Cortex of kidney (tissue), 1 donor: ENCODE data around the gene INAFM2.

Experiments used
- DNase-seq: peaks from one replicate; lab custom pipeline; 2025; lab: John Stamatoyannopoulos, UW

The INAFM2 gene

GRCh38 chr15:40287968-40288367, 35.5 kb upstream of the INAFM2 start:
- DNase-seq = no peak

GRCh38 chr15:40289140-40289775, 34.2 kb upstream of the INAFM2 start:
- no peak for DNase-seq

GRCh38 chr15:40290545-40290917, 33.0 kb upstream of the INAFM2 start:
- DNase-seq = no peak

- no peak for DNase-seq
Measured at GRCh38 chr15:40290918-40291574, 32.4 kb upstream of the INAFM2 start.

GRCh38 chr15:40292246-40292645, 31.2 kb upstream of the INAFM2 start:
- DNase-seq = no peak

GRCh38 chr15:40293006-40293405, 30.5 kb upstream of the INAFM2 start:
- no peak for DNase-seq

- no peak for DNase-seq
Measured at GRCh38 chr15:40293905-40294895, 29.3 kb upstream of the INAFM2 start.

GRCh38 chr15:40295297-40295696, 28.2 kb upstream of the INAFM2 start:
- DNase-seq = no peak

GRCh38 chr15:40295877-40296560, 27.5 kb upstream of the INAFM2 start:
- no peak for DNase-seq

- no peak for DNase-seq
Measured at GRCh38 chr15:40296561-40297230, 26.8 kb upstream of the INAFM2 start.

GRCh38 chr15:40297356-40297755, 26.1 kb upstream of the INAFM2 start:
- no peak for DNase-seq

GRCh38 chr15:40298216-40298935, 25.1 kb upstream of the INAFM2 start:
- no peak for DNase-seq

- DNase-seq = no peak
Measured at GRCh38 chr15:40300367-40300766, 23.1 kb upstream of the INAFM2 start.

GRCh38 chr15:40300771-40301170, 22.7 kb upstream of the INAFM2 start:
- DNase-seq = no peak

- DNase-seq = no peak
Measured at GRCh38 chr15:40301467-40302179, 21.9 kb upstream of the INAFM2 start.

- no peak for DNase-seq
Measured at GRCh38 chr15:40302288-40302886, 21.1 kb upstream of the INAFM2 start.

- no peak for DNase-seq
Measured at GRCh38 chr15:40302981-40303380, 20.5 kb upstream of the INAFM2 start.

GRCh38 chr15:40303576-40303975, 19.9 kb upstream of the INAFM2 start:
- DNase-seq = no peak

- no peak for DNase-seq
Measured at GRCh38 chr15:40305281-40305680, 18.2 kb upstream of the INAFM2 start.

GRCh38 chr15:40306371-40306770, 17.1 kb upstream of the INAFM2 start:
- DNase-seq = no peak
